Right ventricle myocardium superior (tissue), 1 donor: ENCODE data around the gene DNAH2. TPM values are rescaled to one million over a fixed set of nuclear protein-coding genes. Genes with fewer than 3 reads are reported as not detected.

Experiments
- ATAC-seq: fragments of 200-7000 bp; cut with Tn5 transposase; one replicate; pipeline ENCODE4 v1.9.1; 2020; ENCODE audit warnings: mild to moderate bottlenecking; ENCODE audit not compliant: poor library complexity
- DNase-seq: peaks from one replicate; pipeline ENCODE4 v3.0.0-alpha.2; 2020
- intact Hi-C: fragments of 100-400 bp; cut with DNase I; formaldehyde crosslinking; loops from one replicate; pipeline ENCODE4 v1.11.2; 2022
- total RNA-seq: library from RNA; stranded (reverse); fragmentation: NEBNext Ultra II Directional; extraction: Animal tissue kit (Norgen Biotek cat#: 25700); gene quantifications from one replicate; pipeline ENCODE4 v1.2.1, GENCODE V29; 2021
- donor health status: DM: no; HTN: yes; CAD: no; lungs with severe emphysema.

DNAH2 gene
- total RNA-seq, 1 donor from 2014 or later, result not detected

GRCh38 chr17:7832431-7832830, 114.9 kb downstream of the DNAH2 start:
- ATAC-seq (no peak), DNase-seq (no peak)
- intact Hi-C loops, result no loop called here

DNA sequence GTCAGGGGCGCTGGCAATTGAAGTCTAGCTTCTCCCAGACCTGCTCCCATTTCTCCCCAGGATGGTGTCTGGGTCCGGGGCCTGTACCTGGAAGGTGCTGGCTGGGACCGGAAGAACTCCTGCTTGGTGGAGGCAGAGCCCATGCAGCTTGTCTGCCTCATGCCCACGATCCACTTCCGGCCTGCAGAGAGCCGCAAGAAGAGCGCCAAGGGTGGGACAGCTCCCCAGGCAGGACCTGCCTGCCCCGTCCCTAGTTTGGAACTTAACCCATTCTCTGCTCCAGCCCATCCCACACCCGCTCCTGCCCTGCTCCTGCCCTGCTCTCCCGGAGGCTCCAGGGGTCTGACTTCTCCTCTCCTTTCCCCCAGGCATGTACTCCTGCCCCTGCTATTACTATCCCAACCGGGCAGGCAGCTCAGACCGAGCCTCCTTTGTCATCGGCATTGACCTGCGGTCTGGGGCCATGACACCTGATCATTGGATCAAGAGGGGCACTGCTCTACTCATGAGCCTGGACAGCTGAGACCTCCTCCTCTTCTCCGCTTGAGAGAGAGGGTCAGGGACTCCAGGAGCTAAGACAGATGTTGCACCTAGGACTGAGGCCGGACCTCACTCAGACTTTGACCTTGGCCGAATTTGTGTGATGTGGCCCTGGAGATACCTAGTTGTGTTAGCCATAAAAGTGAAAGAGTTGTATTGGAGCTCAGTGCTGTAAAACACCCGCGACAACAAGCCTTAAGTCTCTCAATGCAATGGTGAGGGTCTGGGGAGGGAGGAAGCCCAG, 115.7 kb downstream of the DNAH2 start:
- intact Hi-C loops, result no loop called here
- no peak for ATAC-seq
- no peak for DNase-seq

DNA sequence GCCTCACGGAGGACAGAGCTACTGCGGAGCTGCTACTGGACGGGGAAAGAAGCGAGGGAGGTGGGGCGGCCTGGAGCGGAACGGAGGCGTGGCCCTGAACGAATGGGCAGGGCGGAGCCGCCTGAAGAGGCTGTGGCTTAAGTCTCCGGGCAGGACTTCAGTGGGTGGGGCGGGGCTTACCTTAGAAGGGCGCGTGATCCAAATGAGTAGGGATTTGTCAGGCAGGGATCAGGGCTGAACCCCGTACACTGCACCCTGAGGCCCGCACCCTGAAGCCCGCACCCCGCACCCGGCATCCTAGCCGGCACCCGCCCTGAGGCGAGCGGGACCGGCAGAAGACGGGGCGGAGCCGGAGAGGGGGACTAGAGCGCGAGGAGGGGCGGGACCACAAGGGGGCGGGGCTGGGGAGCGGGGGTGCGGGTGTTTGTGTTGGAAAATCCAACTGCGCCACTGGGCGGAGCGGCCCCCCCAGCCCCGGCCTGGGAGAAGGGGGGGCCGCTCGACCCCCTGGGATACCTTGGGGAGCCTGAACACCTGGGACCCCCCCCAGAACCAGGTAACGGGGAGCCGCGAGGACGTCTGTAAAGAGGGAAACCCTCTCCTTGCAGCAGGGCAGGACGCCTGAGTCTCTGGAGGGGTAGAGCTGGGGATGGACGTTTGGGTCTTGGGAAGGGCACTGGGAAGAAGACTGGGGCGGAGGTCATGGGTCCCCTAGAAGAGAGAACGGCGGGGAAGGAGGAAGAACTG, 116.4 kb downstream of the DNAH2 start, which contains the start of gene KDM6B:
KDM6B (plus strand) TSS at position 423 of the 747 bp plus-strand sequence. CDS start 11,338 bp downstream, outside the sequence.
- DNase-seq, result peak; percentile 97
- intact Hi-C loops, result loop anchor here (2.0 kb wide), 1 partner anchor 23 kb away; the partner anchor contains the start of gene NAA38

GRCh38 chr17:7834542-7834956, 117.0 kb downstream of the DNAH2 start:
- ATAC-seq, result peak; percentile 24
- peak; percentile 74 for DNase-seq
- intact Hi-C loops, result loop anchor here (2.0 kb wide), 1 partner anchor 22 kb away; the partner anchor contains the start of gene NAA38

More for the DNA sequence above, 116.4 kb downstream of the DNAH2 start, which contains the start of gene KDM6B:
- peak; percentile 74 for ATAC-seq

DNA sequence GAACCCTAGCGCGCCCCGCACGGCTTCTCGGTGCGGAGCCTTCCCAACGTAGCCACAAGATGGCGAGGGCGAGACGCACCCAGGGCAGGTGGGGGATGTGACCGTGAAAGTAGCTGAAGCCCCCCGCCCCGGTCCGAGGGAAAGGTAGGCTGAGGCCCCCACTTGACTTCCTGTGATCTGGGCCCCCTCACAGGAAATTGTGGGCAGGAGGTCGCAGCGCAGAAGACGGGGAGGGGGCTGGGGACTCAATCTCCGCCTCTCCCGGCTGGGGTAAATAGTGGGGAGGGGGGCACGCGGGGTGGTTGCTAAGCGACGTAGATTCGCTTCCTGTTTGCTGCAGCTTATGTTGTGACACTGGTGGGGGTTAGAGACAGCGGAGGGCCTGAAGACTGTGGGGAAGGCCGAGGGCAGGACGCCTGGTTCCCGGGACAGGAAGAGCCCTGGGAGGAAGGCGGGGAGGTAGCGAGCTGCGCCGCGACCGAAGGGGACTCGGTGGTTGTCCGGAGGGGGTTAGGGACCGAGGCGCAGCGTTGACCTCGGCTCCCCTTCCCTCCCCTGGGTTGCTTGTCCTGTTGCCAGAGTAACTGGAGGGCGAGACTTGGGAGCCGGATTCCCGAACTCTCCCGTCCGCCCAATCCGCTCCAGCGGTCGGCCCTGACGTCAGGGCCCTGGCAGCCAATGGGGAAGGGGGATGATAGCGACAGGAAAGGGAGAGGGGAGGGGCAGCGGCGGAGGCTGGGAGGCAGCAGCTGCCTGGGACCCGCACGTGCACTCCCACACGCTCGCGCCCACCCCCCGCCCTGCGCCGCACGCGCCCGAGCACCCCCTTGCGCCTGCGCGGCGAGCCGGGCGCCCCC, 117.6 kb downstream of the DNAH2 start:
- intact Hi-C loops, result loop anchor here (2.0 kb wide), 1 partner anchor 22 kb away; the partner anchor contains the start of gene NAA38
- DNase-seq (peak; percentile 98), ATAC-seq (peak; percentile 80)

DNA sequence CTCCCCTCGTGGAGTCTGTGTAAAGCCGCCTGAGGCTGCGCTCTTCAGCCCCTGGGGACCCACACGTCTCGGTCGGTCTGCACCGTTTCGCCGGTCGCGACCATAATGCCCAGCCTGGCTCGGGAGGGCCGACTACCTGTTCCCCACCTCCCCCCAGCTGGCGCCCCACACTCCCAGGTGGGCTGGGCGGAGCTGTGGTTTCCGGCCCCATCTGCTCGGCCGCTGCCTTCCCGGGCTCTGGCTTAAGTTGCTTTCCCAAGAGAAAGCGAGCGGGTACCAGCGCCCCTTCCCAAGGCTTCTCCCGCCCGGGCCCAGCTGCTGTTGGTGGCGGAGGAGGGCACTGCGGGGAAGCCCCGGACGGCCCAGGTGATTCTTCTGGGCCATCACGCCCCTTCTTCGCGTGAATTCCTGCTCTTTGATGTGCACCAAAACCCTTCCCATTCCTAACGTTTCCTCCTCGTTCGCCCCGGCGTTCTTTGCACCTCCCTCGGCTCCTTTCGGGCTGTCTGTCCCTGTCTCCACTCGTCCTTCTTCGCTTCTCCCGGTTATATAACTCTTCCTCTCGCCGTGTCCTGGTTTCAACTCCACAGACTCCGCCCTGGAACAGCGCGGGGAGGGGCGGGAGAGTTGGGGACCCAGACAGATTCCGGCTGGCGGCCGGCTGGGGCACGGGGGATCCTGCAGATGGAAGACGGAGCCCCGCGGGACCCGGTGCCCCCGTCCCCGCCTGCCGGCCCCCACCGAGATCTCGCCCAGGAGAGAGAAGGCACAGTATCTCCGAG, 118.5 kb downstream of the DNAH2 start:
- intact Hi-C loops, result loop anchor here (2.0 kb wide), 1 partner anchor 21 kb away; the partner anchor contains the start of gene NAA38
- ATAC-seq (peak; percentile 61), DNase-seq (peak; percentile 90)

- DNase-seq, result peak; percentile 93
- intact Hi-C loops, result no loop called here
- peak; percentile 11 for ATAC-seq
Measured at GRCh38 chr17:7836596-7837407, 119.3 kb downstream of the DNAH2 start.

DNA sequence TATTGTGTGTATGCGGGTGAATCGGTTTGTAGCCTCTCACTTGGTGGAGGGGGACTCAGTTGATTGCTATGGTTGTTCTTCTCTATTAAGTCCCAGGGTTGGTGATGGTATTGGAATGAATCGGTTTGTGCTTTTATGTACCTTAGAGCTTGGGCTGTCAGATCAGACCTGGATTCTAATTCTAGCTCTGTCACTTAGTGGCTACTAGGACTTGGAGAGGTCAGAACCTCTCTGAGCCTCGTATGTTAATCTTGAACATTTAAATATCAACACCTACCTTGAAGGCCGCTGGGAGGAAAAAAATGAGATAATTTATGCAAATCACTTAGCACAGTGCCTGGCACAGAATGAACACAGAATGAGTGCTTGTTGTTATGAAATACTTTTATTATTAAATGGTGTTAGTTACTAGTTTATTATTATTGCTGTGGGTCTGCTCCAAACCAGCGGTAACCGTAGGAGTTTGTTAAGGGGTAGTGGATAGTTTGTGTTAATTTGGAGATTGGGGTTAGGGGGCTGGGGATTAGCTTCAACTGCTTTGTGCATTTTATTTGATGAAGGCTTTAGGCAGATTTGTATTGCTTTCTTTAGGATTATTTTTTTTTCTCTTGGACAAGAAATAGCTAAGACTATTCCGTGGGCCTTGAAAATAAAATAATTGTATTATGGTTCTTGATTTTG, 120.0 kb downstream of the DNAH2 start:
- intact Hi-C loops, result no loop called here
- DNase-seq (no peak), ATAC-seq (no peak)

DNA sequence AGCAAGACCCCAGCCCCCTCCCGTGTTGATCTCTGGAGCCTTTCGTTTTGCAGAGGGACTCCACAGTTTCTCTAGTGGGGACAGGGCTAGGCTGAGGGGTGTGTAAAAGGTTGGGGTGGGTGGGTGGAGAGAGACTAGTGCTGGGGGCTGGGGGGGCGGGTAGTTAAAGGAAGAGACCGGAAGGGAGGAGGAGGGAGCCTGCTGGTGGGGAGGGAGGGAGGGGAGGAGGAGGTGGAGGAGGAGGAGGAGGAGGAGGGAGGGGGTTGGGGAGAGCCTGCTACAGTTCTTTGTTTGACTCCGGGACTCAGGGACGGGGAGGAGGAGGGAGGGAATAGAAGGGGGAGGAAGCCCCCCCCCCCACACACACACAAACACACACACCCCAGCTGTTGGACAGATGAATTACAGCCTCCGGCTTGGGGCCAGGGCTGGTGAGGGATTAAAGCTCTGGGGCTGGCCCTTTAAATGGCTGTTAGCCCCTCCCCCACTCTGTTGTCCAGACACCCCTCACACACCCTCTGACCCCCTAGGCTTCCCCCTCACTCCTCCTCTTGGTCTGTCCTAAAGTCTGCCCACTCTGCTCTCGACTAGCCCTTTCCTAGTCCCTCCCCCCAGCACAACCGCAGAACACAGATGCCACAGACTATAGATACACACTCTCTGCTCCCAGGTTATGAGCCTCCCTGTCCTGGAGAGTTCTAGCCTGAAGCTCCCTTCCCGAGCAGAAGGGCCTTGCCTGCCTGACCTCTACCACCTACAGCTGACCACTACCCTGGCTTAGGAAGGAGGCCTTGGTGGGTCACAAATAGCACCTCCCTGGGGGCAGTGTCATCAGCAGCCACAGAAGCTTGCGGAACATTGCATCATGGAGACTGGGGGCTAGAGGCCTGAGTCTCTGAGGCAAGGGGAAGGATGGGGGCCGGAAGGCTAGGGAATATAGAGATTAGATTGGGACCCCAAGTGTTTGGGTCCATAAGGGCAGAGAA, 120.8 kb downstream of the DNAH2 start:
- intact Hi-C loops, result no loop called here
- DNase-seq (no peak), ATAC-seq (no peak)

GRCh38 chr17:7839190-7839875, 121.8 kb downstream of the DNAH2 start:
- intact Hi-C loops, result no loop called here
- ATAC-seq, result no peak

GRCh38 chr17:7839876-7840261, 122.3 kb downstream of the DNAH2 start:
- intact Hi-C loops, result loop anchor here (10.0 kb wide), 1 partner anchor 825 kb away; the partner anchor contains the start of gene RNASEK
- no peak for DNase-seq
- ATAC-seq, result no peak

More at GRCh38 chr17:7839190-7839875, 121.8 kb downstream of the DNAH2 start:
- DNase-seq, result no peak

- DNase-seq (no peak), ATAC-seq (no peak)
- intact Hi-C loops, result loop anchor here (10.0 kb wide), 1 partner anchor 826 kb away; the partner anchor contains the start of gene RNASEK
Measured at GRCh38 chr17:7840441-7840840, 122.9 kb downstream of the DNAH2 start.

- no peak for DNase-seq
- ATAC-seq, result no peak
- intact Hi-C loops, result loop anchor here (10.0 kb wide), 1 partner anchor 826 kb away; the partner anchor contains the start of gene RNASEK
Measured at GRCh38 chr17:7840875-7841274, 123.3 kb downstream of the DNAH2 start.

DNA sequence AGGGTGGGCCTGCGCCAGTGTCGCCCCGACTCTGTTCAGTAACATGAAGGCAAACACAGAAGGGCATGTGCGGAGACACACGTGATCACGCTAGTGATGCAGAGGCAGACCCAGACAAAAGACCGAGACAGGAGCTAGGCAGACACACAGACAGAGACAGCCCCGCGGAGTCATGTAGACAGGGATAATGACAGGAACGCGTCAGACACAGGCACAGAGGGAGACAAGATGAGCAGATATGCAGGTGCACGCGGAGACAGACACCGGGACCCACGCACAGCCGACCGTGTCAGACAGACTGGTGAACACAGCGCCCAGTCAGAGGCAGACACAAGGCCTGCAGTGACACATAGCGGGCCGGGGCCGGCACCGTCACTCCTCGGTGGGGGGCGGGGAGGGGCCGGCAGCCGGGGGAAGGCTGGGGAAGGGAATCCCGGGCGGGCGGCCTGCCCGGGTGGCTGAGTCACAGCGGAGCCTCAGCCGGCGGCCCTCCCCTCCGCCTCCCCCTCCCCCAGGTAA, 123.9 kb downstream of the DNAH2 start:
- peak; percentile 60 for ATAC-seq
- peak; percentile 92 for DNase-seq
- intact Hi-C loops, result loop anchor here (10.0 kb wide), 1 partner anchor 827 kb away; the partner anchor contains the start of gene RNASEK
